OCI-LY3 (cell line): ENCODE results near the gene TPP1.

Experiments
- H2AFZ ChIP-seq: fragments of 200-600, 300-600 bp; shearing (Covaris generic); 2 replicates; pipeline ENCODE4 v1.6.0; 2014; ENCODE audit warnings: antibody characterized with exemption, low read depth, low read length
- H3K27ac ChIP-seq: fragments of 200-600, 300-600 bp; sonication (generic); 2 replicates; pipeline ENCODE4 v1.5.1; 2014; ENCODE audit warnings: mild to moderate bottlenecking, low read length, moderate library complexity, mixed read lengths
- H3K27me3 ChIP-seq: fragments of 200-600, 300-600 bp; sonication (generic); 2 replicates; pipeline ENCODE4 v1.6.1; 2014; ENCODE audit warnings: low read depth, low read length, mixed read lengths
- H3K36me3 ChIP-seq: fragments of 200-600, 300-600 bp; sonication (generic); replicated peaks from 2 replicates; pipeline ENCODE3; 2014; ENCODE audit warnings: low read depth, low read length, mixed read lengths
- H3K4me1 ChIP-seq: fragments of 300-600, 200-600 bp; sonication (generic); 2 replicates; pipeline ENCODE4 v1.6.1; 2014; ENCODE audit warnings: low read length, mixed read lengths
- H3K4me2 ChIP-seq: fragments of 200-600, 300-600 bp; sonication (generic); 2 replicates; pipeline ENCODE4 v1.6.1; 2014; ENCODE audit warnings: low read length, mixed read lengths
- H3K4me3 ChIP-seq: fragments of 300-600, 200-600 bp; sonication (generic); 2 replicates; pipeline ENCODE4 v1.5.1; 2014; ENCODE audit warnings: antibody characterized with exemption, mild to moderate bottlenecking, low read length, moderate library complexity
- H3K79me2 ChIP-seq: fragments of 300-600, 200-600 bp; shearing (Covaris generic); 2 replicates; pipeline ENCODE4 v1.6.1; 2014; ENCODE audit warnings: mild to moderate bottlenecking, low read length, mixed read lengths
- H3K9ac ChIP-seq: fragments of 300-600, 200-600 bp; shearing (Covaris generic); 2 replicates; pipeline ENCODE4 v1.6.0; 2014; ENCODE audit warnings: mild to moderate bottlenecking, low read length, moderate library complexity
- H3K9me3 ChIP-seq: fragments of 200-600, 300-600 bp; shearing (Covaris generic); 2 replicates; pipeline ENCODE4 v1.6.1; 2014; ENCODE audit warnings: low read length, mixed read lengths; ENCODE audit not compliant: insufficient read depth
- H4K20me1 ChIP-seq: fragments of 200-600, 300-600 bp; sonication (generic); 2 replicates; pipeline ENCODE4 v1.6.1; 2016; ENCODE audit warnings: low read length, mixed read lengths; ENCODE audit not compliant: insufficient read depth
- EZH2phosphoT487 ChIP-seq: fragments of 200-600 bp; shearing (Covaris generic); IDR thresholded peaks from 2 replicates; pipeline ENCODE4 v1.6.1; 2018; ENCODE audit warnings: antibody characterized with exemption, mixed run types, low read depth
- TF ChIP-seq, protein P1 (sequence below): fragments of 200-600, 300-600 bp; sonication (generic); IDR thresholded peaks from 2 replicates; pipeline ENCODE4 v1.5.1; 2014; ENCODE audit warnings: antibody characterized with exemption, low read length, low read depth

The TPP1 gene

DNA sequence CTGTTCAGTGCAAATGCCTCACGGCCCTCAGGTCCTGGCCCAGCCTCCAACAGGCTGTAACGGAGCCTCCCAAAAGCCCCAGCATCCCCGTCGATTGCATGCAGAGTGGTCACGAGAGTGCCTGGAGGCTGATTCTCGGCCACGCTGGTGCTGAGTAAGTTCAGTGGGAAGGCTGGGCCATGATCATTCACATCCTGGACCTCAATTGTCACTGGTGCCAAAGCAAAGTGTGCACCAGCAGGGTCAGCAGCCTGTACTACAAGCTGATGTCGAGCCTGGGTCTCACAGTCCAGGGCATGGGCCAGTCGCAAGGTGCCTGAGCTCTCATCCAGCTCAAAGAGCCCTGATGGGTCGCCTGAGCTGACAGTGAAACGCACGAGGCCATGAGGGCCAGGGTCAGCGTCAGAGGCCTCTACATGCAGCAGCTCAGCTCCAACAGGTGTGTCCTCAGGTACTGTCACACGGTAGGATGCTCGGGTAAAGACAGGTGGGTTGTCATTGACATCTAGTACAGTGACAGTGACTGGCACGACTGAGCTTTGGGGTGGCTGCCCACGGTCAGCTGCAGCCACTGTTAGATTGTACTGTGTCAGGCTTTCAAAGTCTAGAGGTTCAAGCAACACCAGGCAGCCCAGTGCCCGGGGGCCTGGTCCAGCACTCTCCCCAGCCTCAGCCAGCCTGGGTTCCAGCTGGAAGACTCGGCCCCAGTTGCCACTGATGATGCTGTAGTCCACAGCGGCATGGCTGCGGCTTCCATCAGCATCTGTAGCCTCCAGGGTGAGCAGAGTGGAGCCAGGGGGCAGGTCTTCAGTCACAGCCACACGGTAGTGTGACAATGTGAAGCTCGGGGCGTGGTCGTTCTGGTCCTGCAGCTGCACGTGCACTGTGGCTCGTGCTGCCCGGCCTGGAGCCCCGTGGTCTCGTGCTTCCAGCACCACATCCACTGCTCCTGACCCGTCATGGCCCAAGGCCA lies 4.5 kb upstream of the TPP1 start:
- peaks cover 19% of the 10 kb centered on the region for H3K4me1 ChIP-seq
- H3K4me2 ChIP-seq = no peak overlapping the region
- H3K9ac ChIP-seq = no peak overlapping the region
- no peaks in the 10 kb centered on the region for H3K27me3 ChIP-seq
- H3K4me3 ChIP-seq = no peak overlapping the region
- H3K79me2 ChIP-seq = peaks cover 2% of the 10 kb centered on the region; the same call in 1 of the 2 replicates
- H4K20me1 ChIP-seq = no peaks in the 10 kb centered on the region
- no peaks in the 10 kb centered on the region for H3K36me3 ChIP-seq
- H3K9me3 ChIP-seq = no peaks in the 10 kb centered on the region
- H2AFZ ChIP-seq = no peak overlapping the region
- H3K27ac ChIP-seq = no peak overlapping the region
- TF ChIP-seq EZH2phosphoT487 = no peak
- TF ChIP-seq, protein P1, sequence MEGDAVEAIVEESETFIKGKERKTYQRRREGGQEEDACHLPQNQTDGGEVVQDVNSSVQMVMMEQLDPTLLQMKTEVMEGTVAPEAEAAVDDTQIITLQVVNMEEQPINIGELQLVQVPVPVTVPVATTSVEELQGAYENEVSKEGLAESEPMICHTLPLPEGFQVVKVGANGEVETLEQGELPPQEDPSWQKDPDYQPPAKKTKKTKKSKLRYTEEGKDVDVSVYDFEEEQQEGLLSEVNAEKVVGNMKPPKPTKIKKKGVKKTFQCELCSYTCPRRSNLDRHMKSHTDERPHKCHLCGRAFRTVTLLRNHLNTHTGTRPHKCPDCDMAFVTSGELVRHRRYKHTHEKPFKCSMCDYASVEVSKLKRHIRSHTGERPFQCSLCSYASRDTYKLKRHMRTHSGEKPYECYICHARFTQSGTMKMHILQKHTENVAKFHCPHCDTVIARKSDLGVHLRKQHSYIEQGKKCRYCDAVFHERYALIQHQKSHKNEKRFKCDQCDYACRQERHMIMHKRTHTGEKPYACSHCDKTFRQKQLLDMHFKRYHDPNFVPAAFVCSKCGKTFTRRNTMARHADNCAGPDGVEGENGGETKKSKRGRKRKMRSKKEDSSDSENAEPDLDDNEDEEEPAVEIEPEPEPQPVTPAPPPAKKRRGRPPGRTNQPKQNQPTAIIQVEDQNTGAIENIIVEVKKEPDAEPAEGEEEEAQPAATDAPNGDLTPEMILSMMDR = no peak

DNA sequence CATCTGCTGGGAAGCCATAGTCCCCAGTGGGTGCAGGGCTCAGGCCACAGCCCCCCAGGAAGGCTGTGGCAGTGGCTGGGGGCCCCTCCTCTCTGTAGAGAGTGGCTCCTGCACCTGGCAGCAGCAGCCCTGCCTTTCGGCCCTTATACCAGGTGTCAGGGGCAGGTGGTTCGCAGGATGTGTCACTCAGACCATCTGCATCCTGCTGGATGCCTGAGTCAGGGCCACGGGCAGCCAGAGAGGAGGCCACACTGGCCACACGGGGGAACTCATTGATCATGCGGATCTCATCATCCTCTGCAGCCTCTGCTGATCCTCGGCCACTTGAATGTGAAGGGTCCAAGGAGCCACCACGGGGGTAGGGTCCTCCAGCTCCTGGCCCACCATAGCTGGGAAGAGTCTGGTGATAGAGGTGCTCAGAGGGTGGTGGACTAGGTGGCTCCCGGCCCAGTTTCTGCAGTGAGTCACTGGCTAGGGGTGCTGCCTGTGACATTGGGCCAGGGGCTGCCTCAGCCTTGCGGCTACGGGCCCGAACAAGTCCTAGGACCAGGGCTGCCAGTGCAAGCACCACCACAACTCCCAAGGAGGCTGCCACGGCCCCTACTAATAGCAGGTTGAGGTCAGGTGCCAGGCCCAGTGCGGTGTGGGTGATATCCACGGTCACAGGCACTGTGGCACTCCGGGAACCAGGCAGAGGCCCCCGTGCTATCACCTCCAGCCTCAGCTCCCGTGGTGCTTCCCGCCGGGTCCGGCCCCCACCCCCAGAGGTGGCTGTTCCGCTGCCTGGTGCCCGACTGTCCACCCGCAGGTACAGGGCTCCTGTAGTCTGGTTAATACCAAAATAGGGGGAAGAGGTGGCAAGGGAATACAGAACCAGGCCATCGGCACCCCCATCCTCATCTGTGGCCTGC lies 3.3 kb upstream of the TPP1 start:
- H3K36me3 ChIP-seq = no peaks in the 10 kb centered on the region
- H3K27me3 ChIP-seq = no peaks in the 10 kb centered on the region
- TF ChIP-seq EZH2phosphoT487 = no peak
- TF ChIP-seq, protein P1 = no peak
- H2AFZ ChIP-seq = no peak overlapping the region
- peaks cover 23% of the 10 kb centered on the region for H3K4me1 ChIP-seq
- no peak overlapping the region for H3K9ac ChIP-seq
- H3K4me3 ChIP-seq = no peak overlapping the region
- H3K9me3 ChIP-seq = no peaks in the 10 kb centered on the region
- no peak overlapping the region for H3K4me2 ChIP-seq
- H4K20me1 ChIP-seq = no peaks in the 10 kb centered on the region
- H3K27ac ChIP-seq = no peak overlapping the region
- peaks cover 3% of the 10 kb centered on the region; the same call in 1 of the 2 replicates for H3K79me2 ChIP-seq

DNA sequence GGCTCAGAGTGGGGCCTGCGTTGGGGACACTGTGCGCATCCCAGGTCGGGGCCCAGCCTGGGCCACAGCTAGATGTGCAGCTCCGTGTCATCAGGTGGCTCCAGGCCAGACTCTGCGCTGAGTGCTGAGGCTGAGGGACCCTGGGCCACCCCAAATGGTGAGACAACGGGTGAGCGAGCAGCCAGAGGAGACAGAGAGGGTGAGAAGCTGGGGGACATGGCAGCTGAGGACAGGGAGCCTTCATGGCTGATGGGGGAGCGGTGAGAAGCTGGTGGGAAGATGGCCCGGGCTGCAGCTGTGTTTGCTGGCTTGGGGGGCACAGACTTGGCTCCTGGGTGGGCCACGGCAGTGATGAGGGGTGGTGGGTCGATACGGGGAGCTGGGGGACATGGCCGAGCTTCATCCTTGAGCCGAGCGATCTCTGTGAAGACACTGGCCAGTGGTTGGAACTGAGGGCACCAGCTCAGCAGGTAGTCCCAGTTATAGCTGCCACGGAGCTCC lies 2.5 kb upstream of the TPP1 start:
- TF ChIP-seq, protein P1 = no peak
- no peak for TF ChIP-seq EZH2phosphoT487
- Histone ChIP-seq H3K9me3 (no peaks in the 10 kb centered on the region), H3K4me1 (peaks cover 18% of the 10 kb centered on the region), H4K20me1 (no peaks in the 10 kb centered on the region), H3K4me2 (no peak overlapping the region), H3K79me2 (peaks cover 3% of the 10 kb centered on the region; the same call in 1 of the 2 replicates), H2AFZ (no peak overlapping the region), H3K4me3 (no peak overlapping the region), H3K27ac (no peak overlapping the region), H3K27me3 (no peaks in the 10 kb centered on the region), H3K9ac (no peak overlapping the region), H3K36me3 (no peaks in the 10 kb centered on the region)
